GM12873 (cell line): ENCODE measurements around the gene KRT73.

Experiments used
- TF ChIP-seq, protein P1 (sequence below): IDR thresholded peaks from 2 replicates; pipeline ENCODE4 v1.5.1; 2012; ENCODE audit warnings: low read depth, mild to moderate bottlenecking, moderate library complexity, low read length, control low read depth; ENCODE audit not compliant: insufficient read depth; ENCODE audit errors: missing control alignments

Gene KRT73

DNA sequence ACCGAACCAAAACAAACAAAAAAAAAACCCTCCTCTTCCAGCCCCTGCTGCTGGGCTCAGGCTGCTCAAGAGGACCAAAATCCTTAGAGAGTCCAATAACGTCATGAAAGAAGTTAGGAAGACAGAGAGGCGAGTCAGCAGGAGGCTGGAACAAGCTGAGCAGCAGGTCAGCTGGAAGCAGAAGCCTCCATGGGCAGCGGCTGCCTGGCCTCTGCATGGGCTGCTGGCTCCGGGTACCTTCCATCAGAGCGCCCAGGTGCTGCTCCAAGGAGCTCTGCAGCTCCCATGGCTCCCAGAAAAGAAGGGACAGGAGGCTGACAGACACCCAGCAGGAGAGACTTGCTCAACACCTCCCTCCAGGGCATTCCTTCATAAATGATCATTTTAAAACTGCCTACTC, 36.9 kb upstream of the KRT73 start:
- TF ChIP-seq, protein P1, sequence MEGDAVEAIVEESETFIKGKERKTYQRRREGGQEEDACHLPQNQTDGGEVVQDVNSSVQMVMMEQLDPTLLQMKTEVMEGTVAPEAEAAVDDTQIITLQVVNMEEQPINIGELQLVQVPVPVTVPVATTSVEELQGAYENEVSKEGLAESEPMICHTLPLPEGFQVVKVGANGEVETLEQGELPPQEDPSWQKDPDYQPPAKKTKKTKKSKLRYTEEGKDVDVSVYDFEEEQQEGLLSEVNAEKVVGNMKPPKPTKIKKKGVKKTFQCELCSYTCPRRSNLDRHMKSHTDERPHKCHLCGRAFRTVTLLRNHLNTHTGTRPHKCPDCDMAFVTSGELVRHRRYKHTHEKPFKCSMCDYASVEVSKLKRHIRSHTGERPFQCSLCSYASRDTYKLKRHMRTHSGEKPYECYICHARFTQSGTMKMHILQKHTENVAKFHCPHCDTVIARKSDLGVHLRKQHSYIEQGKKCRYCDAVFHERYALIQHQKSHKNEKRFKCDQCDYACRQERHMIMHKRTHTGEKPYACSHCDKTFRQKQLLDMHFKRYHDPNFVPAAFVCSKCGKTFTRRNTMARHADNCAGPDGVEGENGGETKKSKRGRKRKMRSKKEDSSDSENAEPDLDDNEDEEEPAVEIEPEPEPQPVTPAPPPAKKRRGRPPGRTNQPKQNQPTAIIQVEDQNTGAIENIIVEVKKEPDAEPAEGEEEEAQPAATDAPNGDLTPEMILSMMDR = no peak

DNA sequence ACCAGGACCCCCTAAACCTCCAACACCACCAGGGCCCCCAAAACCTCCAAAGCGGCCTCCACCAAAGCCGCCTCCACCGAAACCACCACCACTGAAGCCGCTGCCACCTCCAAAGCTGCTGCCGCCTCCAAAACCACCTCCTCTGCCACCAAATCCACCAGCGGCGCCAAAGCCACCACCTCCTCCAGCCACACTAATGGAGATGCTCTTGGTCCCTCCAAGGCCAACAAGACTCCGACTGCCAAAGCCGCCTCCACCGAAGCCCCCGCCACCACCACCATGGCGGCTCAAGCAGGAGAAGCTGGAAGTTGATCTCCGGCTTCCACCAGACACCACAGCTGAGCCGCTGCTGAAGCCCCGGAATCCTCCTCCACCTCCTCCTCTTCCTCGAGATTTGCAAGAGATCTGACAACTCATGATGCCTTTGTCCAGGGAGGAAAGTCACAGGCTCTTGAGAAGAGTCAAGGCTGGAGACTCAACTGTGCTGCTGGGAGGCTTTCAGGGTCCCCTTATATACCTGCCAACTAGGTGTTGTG, 33.4 kb upstream of the KRT73 start, which contains the start of gene KRT2:
Gene KRT2, minus strand, starts transcription at position 486 of the 536 bp plus-strand sequence. Its CDS starts 69 bp downstream, at position 417.
- TF ChIP-seq, protein P1 = no peak

DNA sequence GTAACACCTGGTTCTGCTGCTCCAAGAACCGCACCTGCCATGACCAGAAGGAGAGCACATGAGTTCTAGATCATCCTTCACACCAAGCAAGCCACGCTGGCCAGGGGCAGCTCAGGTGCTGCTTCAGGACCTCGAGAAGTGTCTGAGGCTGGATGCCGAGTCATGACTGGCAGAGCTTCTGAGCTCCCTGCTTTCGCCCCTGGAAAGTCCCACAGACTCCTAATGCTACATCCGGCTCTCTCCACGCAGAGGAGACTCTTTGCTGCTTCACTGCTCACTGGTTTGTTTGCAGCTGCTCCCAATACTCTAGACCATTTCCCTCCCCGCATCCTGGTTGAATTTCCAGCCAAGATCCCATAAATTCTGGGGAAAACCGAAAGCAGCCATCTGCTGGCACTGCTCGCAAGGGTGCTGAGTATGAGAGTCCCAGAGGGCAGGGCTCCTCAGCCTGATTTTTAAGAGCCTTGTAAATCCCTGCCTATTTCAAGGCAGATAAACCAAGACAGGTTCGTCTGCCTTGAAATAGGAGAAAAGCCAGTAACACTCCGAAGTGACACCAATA, 32.2 kb upstream of the KRT73 start:
- TF ChIP-seq, protein P1 = no peak

DNA sequence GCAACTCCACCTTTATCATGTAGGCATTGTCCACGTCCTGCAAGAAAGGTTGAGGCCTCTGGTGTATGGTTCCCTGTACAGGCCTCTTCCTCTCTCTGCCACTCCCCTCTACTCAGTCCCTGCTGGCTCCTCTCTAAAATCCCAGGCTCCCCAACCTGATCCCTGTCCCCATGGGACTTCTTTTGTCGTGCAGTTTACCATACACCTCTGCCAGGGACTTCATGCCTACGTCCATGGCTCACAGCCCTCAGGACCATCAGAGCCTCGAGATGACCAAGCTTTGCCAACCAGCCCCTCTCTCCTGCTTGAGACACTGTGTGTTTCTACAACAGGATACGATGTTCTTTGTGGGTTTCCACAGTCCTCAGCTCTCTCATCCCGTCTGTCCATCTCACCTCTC, 30.7 kb upstream of the KRT73 start:
- TF ChIP-seq, protein P1 = no peak

DNA sequence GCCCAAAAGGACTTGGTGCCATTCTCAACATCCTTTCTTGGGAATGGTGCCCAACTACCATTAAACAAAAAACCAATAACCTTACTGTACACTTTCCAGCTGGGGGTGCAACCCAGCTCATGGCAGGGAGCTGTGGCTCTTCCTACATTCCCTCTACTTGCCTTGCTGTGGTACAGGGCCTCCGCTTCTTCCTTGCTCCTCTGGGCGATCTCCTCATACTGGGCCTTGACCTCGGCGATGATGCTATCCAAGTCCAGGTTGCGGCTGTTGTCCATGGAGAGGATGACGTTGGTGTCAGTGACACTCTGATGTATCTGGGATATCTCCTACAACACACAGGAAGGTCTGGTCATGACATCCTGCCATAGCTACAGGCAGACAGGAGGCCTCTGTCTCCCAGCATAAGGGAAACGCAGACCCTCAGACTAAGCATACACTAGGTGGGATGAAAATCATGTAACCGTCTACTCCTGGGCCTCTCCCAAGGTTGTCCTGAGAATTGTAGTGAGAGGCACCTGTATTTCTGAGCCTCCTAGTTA, 29.7 kb upstream of the KRT73 start:
- TF ChIP-seq, protein P1 = no peak

DNA sequence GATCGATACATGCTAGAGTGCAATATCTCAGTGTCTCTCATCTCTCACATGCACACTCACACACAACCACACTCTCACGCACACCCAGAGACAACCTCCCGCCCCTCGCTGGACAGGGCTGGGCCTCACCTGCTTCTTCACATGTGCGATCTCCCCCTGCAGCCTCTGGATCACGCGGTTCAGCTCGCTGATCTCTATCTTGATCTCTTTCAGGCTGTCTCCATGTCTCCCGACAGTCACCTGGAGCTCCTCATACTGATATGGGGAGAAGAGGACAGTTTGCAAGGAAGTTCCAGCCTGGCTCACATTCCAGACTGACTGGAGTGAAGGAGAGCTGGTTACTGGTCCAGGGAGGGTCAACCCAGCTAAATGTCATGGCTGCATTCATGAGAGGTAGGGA, 29.2 kb upstream of the KRT73 start:
- TF ChIP-seq, protein P1 = no peak

DNA sequence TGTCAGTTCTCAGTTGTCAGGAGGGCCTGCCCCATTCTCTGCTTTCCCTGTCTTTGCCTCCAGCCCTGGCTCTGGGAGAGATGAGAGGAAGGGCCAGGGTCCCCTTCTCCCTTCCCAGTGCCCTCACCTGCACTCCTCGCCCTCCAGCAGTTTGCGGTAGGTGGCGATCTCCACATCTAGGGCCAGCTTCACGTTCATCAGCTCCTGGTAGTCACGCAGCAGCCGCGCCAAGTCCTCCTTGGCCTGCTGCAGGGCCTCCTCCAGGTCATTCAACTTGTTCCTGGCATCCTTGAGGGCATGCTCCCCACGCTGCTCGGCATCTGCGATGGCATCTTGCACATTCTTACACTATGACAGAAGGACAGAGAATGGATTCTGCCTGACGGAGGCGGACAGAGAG, 28.3 kb upstream of the KRT73 start:
- TF ChIP-seq, protein P1 = no peak
